SIG-M5 treated with dmso at 0.1 percent for 504 hours (cell line): ENCODE data around the gene LY86.

ENCODE experiments used
- DNase-seq: peaks from one replicate; lab custom pipeline; 2025; ENCODE audit not compliant: unreplicated experiment; lab: John Stamatoyannopoulos, UW

LY86 gene

GRCh38 chr6:6569811-6570164, 18.7 kb upstream of the LY86 start:
- no peak for DNase-seq

GRCh38 chr6:6570929-6571671, 17.4 kb upstream of the LY86 start:
- no peak for DNase-seq

- DNase-seq, result no peak
Observed at GRCh38 chr6:6575143-6575542, 13.4 kb upstream of the LY86 start.

- DNase-seq, result peak; percentile 35
Observed at GRCh38 chr6:6577735-6578134, 10.8 kb upstream of the LY86 start.

- no peak for DNase-seq
Observed at GRCh38 chr6:6579281-6579680, 9.2 kb upstream of the LY86 start.

GRCh38 chr6:6580225-6580856, 8.2 kb upstream of the LY86 start:
- DNase-seq, result no peak

GRCh38 chr6:6581054-6581453, 7.5 kb upstream of the LY86 start:
- DNase-seq, result no peak

GRCh38 chr6:6582131-6582530, 6.4 kb upstream of the LY86 start:
- DNase-seq, result no peak

- DNase-seq, result no peak
Observed at GRCh38 chr6:6583836-6584235, 4.7 kb upstream of the LY86 start.

- DNase-seq, result peak; percentile 34
Observed at GRCh38 chr6:6584310-6585002, 4.1 kb upstream of the LY86 start.

- no peak for DNase-seq
Observed at GRCh38 chr6:6585003-6585311, 3.6 kb upstream of the LY86 start.

GRCh38 chr6:6586167-6586566, 2.4 kb upstream of the LY86 start:
- DNase-seq, result no peak

GRCh38 chr6:6586671-6587526, 1.6 kb upstream of the LY86 start:
- no peak for DNase-seq

- no peak for DNase-seq
Observed at GRCh38 chr6:6587696-6588063, 840 bp upstream of the LY86 start.

GRCh38 chr6:6588924-6589709, 597 bp downstream of the LY86 start:
- DNase-seq, result no peak

GRCh38 chr6:6590530-6590929, 2.0 kb downstream of the LY86 start:
- peak; percentile 27 for DNase-seq

GRCh38 chr6:6591778-6592465, 3.4 kb downstream of the LY86 start:
- peak; percentile 97 for DNase-seq

GRCh38 chr6:6592826-6593475, 4.4 kb downstream of the LY86 start:
- no peak for DNase-seq

- no peak for DNase-seq
Observed at GRCh38 chr6:6593867-6594468, 5.4 kb downstream of the LY86 start.
